DND-41 (cell line): ENCODE results near the gene U2AF1L4.
A peak's percentile ranks its signal among the peaks of the same experiment; 100 is the strongest.

Source experiments
- ATAC-seq: fragments of 200-7000 bp; cut with Tn5 transposase; 3 replicates; pipeline ENCODE4 v1.9.1; 2021; ENCODE audit warnings: low read depth; ENCODE audit not compliant: insufficient read depth
- DNase-seq: peaks from one replicate; pipeline ENCODE4 v3.0.0-alpha.2; 2020
- H2AFZ ChIP-seq: 2 replicates; pipeline ENCODE4 v1.6.0; 2012; ENCODE audit warnings: low read depth, low read length
- H3K27ac ChIP-seq: 2 replicates; pipeline ENCODE4 v1.5.1; 2012; ENCODE audit warnings: low read length, inconsistent platforms
- H3K27me3 ChIP-seq: fragments of 200-600 bp; sonication (generic); 2 replicates; pipeline ENCODE4 v1.6.0; 2012; ENCODE audit warnings: low read length, mild to moderate bottlenecking, inconsistent platforms; ENCODE audit not compliant: insufficient read depth, poor library complexity
- H3K36me3 ChIP-seq: 2 replicates; pipeline ENCODE4 v1.5.1; 2012; ENCODE audit warnings: low read length, inconsistent platforms; ENCODE audit not compliant: insufficient read depth
- H3K4me1 ChIP-seq: 2 replicates; pipeline ENCODE4 v1.5.1; 2012; ENCODE audit warnings: mild to moderate bottlenecking, low read length; ENCODE audit not compliant: insufficient read depth
- H3K4me2 ChIP-seq: 2 replicates; pipeline ENCODE4 v1.6.0; 2012; ENCODE audit warnings: mild to moderate bottlenecking, moderate library complexity, low read length, inconsistent platforms; ENCODE audit not compliant: insufficient read depth
- H3K4me3 ChIP-seq, 2 experiments: fragments of 200-600 bp in 1 of 2; shearing (Covaris generic) in 1 of 2; 2 replicates each; pipeline ENCODE4 v1.5.1; 2012 to 2016; ENCODE audit warnings: inconsistent platforms in 2 of 2, low read length in 2 of 2, mild to moderate bottlenecking in 2 of 2, low read depth in 1 of 2, moderate library complexity in 1 of 2
- H3K79me2 ChIP-seq: 2 replicates; pipeline ENCODE4 v1.6.0; 2012; ENCODE audit warnings: low read length, inconsistent platforms; ENCODE audit not compliant: insufficient read depth
- H3K9ac ChIP-seq: 2 replicates; pipeline ENCODE4 v1.6.0; 2012; ENCODE audit warnings: low read depth, mild to moderate bottlenecking, inconsistent platforms, low read length, moderate library complexity
- H3K9me3 ChIP-seq: 2 replicates; pipeline ENCODE4 v1.5.1; 2012; ENCODE audit warnings: low read length, moderate library complexity, mild to moderate bottlenecking, inconsistent platforms; ENCODE audit not compliant: insufficient read depth, severe bottlenecking
- H4K20me1 ChIP-seq: 2 replicates; pipeline ENCODE4 v1.6.0; 2012; ENCODE audit warnings: low read length; ENCODE audit not compliant: insufficient read depth
- CTCF ChIP-seq: IDR thresholded peaks from 2 replicates; pipeline ENCODE4 v1.5.1; 2012; ENCODE audit warnings: borderline replicate concordance, low read length, moderate library complexity, mild to moderate bottlenecking; ENCODE audit not compliant: poor library complexity, severe bottlenecking; ENCODE audit errors: extremely low read depth
- EZH2 ChIP-seq: IDR thresholded peaks from 3 replicates; pipeline ENCODE4 v1.6.1; 2012; ENCODE audit warnings: borderline replicate concordance, low read depth, mild to moderate bottlenecking, moderate library complexity, low read length, inconsistent platforms; ENCODE audit not compliant: severe bottlenecking

U2AF1L4 gene

GRCh38 chr19:35720648-35721047, 24.6 kb downstream of the U2AF1L4 start:
- ATAC-seq (no peak), DNase-seq (no peak)
- Histone ChIP-seq H3K9me3 (no peaks in the 10 kb centered on the region), H3K9ac (no peak overlapping the region), H3K27ac (no peak overlapping the region), H3K4me2 (no peak overlapping the region), H3K4me1 (peaks cover 41% of the 10 kb centered on the region), H4K20me1 (peaks cover 59% of the 10 kb centered on the region), H3K4me3 (no peak overlapping the region), H3K36me3 (peaks cover 66% of the 10 kb centered on the region), H3K79me2 (peaks cover 54% of the 10 kb centered on the region), H3K27me3 (no peaks in the 10 kb centered on the region), H2AFZ (no peak overlapping the region)
- TF ChIP-seq CTCF (no peak), EZH2 (no peak)

GRCh38 chr19:35720163-35720524, 25.1 kb downstream of the U2AF1L4 start:
- ATAC-seq, result no peak
- Histone ChIP-seq H3K9ac (no peak overlapping the region), H3K4me3 (no peak overlapping the region), H2AFZ (no peak overlapping the region), H3K4me2 (peak overlapping the region; percentile 82; the same call in 1 of the 2 replicates), H3K9me3 (no peaks in the 10 kb centered on the region), H3K4me1 (peaks cover 42% of the 10 kb centered on the region), H3K79me2 (peaks cover 54% of the 10 kb centered on the region), H3K36me3 (peaks cover 61% of the 10 kb centered on the region), H4K20me1 (peaks cover 54% of the 10 kb centered on the region), H3K27ac (no peak overlapping the region), H3K27me3 (no peaks in the 10 kb centered on the region)
- no peak for DNase-seq
- TF ChIP-seq CTCF (no peak), EZH2 (no peak)

- no peak for ATAC-seq
- peaks cover 49% of the 10 kb centered on the region for H4K20me1 ChIP-seq
- peaks cover 56% of the 10 kb centered on the region for H3K36me3 ChIP-seq
- H2AFZ ChIP-seq, result no peak overlapping the region
- H3K27me3 ChIP-seq, result no peaks in the 10 kb centered on the region
- peak overlapping the region; percentile 84 for H3K9ac ChIP-seq
- peak overlapping the region; percentile 82 for H3K4me2 ChIP-seq
- TF ChIP-seq EZH2 (no peak), CTCF (no peak)
- peaks cover 54% of the 10 kb centered on the region for H3K79me2 ChIP-seq
- H3K27ac ChIP-seq, result peak overlapping the region; percentile 48; the same call in 1 of the 2 replicates
- no peak for DNase-seq
- H3K4me3 ChIP-seq, result peak overlapping the region; percentile 56 to 94; a peak in 3 of 4 replicates
- peaks cover 42% of the 10 kb centered on the region for H3K4me1 ChIP-seq
- no peaks in the 10 kb centered on the region for H3K9me3 ChIP-seq
These were observed 25.6 kb downstream of the U2AF1L4 start for GRCh38 chr19:35719402-35720162.
